Measurements from ENCODE around the gene BCR. TPM values are rescaled to one million over a fixed set of nuclear protein-coding genes. Genes with fewer than 3 reads are reported as not detected.

Gene BCR
- polyA plus RNA-seq, 1 experiment = 21.4 TPM

GRCh38 chr22:23270798-23271596 is 90.7 kb downstream of the BCR start:
- H3K27ac ChIP-seq (ENCODE audit: low read depth, low read length) = no peak overlapping the region
- H3K9me3 ChIP-seq (ENCODE audit: control insufficient read depth, insufficient read depth, low read length) = no peaks in the 10 kb centered on the region; the same call in 1 of the 2 replicates
- no peaks in the 10 kb centered on the region for H3K27me3 ChIP-seq (ENCODE audit: control insufficient read depth, insufficient read depth, low read length)
- no peak overlapping the region for H3K4me3 ChIP-seq (ENCODE audit: low read depth, low read length)
- POLR2A ChIA-PET = no interaction called here
- CTCF ChIA-PET = interaction anchor here (1.1 to 1.4 kb wide), 4 partner anchors 11 to 98 kb away, joined by 5 to 12 read pairs (median 7); no protein-coding TSS in a partner anchor
- no peak for DNase-seq (ENCODE audit: low read depth, low spot score)
- TF ChIP-seq, protein P1, sequence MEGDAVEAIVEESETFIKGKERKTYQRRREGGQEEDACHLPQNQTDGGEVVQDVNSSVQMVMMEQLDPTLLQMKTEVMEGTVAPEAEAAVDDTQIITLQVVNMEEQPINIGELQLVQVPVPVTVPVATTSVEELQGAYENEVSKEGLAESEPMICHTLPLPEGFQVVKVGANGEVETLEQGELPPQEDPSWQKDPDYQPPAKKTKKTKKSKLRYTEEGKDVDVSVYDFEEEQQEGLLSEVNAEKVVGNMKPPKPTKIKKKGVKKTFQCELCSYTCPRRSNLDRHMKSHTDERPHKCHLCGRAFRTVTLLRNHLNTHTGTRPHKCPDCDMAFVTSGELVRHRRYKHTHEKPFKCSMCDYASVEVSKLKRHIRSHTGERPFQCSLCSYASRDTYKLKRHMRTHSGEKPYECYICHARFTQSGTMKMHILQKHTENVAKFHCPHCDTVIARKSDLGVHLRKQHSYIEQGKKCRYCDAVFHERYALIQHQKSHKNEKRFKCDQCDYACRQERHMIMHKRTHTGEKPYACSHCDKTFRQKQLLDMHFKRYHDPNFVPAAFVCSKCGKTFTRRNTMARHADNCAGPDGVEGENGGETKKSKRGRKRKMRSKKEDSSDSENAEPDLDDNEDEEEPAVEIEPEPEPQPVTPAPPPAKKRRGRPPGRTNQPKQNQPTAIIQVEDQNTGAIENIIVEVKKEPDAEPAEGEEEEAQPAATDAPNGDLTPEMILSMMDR (IDR thresholded peaks at IDR 0.05; ENCODE audit: low read depth, low read length) = no peak

DNA sequence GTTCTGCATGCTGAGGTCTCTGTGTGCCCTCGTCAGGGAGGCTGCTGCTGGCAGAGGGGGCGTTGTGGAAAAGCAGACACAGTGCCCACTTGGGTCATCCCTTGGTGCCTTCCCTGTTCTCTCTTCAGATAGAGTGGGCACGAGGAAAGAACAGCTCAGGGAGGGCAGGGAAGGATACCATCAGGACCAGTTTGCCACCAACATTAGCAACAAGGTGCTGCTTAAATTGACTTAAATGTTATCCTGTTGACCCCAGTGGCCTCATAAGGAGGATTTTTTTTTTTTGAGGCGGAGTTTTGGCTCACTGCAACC is 91.2 kb downstream of the BCR start:
- Histone ChIP-seq H3K27ac (ENCODE audit: low read depth, low read length) (no peak overlapping the region), H3K4me3 (ENCODE audit: low read depth, low read length) (no peak overlapping the region), H3K9me3 (ENCODE audit: control insufficient read depth, insufficient read depth, low read length) (no peaks in the 10 kb centered on the region; the same call in 1 of the 2 replicates), H3K27me3 (ENCODE audit: control insufficient read depth, insufficient read depth, low read length) (no peaks in the 10 kb centered on the region)
- TF ChIP-seq, protein P1 (IDR thresholded peaks at IDR 0.05; ENCODE audit: low read depth, low read length) = no peak
- no peak for DNase-seq (ENCODE audit: low read depth, low spot score)
- ChIA-PET CTCF (no interaction called here), POLR2A (no interaction called here)

DNA sequence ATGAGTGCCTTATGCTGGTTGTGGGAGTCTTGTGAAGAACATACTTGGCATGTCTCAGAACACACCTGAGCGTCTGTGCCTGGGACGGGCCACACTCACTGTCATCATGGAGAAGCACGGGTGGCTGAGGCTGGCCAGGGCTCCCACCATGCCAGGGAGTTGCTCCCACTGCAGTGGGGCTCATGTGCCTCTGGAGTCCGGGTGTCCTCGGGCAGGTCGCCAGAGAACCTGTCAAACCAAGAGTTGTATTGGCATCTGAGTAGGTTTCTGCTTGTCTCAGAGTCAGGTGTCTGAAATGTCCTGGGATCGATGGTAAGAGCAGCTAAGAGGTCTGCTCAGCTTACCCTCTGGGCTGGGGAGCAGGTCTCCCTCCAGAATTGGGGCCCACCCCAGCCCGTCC is 92.1 kb downstream of the BCR start:
- POLR2A ChIA-PET = no interaction called here
- CTCF ChIA-PET = interaction anchor here (1.4 kb wide), 1 partner anchor 93 kb away, joined by 3 read pairs; no protein-coding TSS in a partner anchor

GRCh38 chr22:23272834-23273233 is 92.5 kb downstream of the BCR start:
- TF ChIP-seq, protein P1 (IDR thresholded peaks at IDR 0.05; ENCODE audit: low read depth, low read length) = no peak
- Histone ChIP-seq H3K4me3 (ENCODE audit: low read depth, low read length) (no peak overlapping the region), H3K27me3 (ENCODE audit: control insufficient read depth, insufficient read depth, low read length) (no peaks in the 10 kb centered on the region), H3K27ac (ENCODE audit: low read depth, low read length) (no peak overlapping the region), H3K9me3 (ENCODE audit: control insufficient read depth, insufficient read depth, low read length) (no peaks in the 10 kb centered on the region; the same call in 1 of the 2 replicates)
- DNase-seq (ENCODE audit: low read depth, low spot score) = no peak
- CTCF ChIA-PET = interaction anchor here (1.2 to 1.4 kb wide), 3 partner anchors 9 to 93 kb away, joined by 3 to 4 read pairs (median 3); no protein-coding TSS in a partner anchor
- POLR2A ChIA-PET = no interaction called here

More for the DNA sequence above, 92.1 kb downstream of the BCR start:
- Histone ChIP-seq H3K4me3 (ENCODE audit: low read depth, low read length) (no peak overlapping the region), H3K27me3 (ENCODE audit: control insufficient read depth, insufficient read depth, low read length) (no peaks in the 10 kb centered on the region), H3K9me3 (ENCODE audit: control insufficient read depth, insufficient read depth, low read length) (no peaks in the 10 kb centered on the region; the same call in 1 of the 2 replicates), H3K27ac (ENCODE audit: low read depth, low read length) (no peak overlapping the region)
- TF ChIP-seq, protein P1 (IDR thresholded peaks at IDR 0.05; ENCODE audit: low read depth, low read length) = no peak
- no peak for DNase-seq (ENCODE audit: low read depth, low spot score)

- CTCF ChIA-PET = interaction anchor here (1.2 to 1.4 kb wide), 3 partner anchors 8 to 94 kb away, joined by 3 to 4 read pairs (median 3); no protein-coding TSS in a partner anchor
These were observed 93.3 kb downstream of the BCR start for GRCh38 chr22:23273445-23274145.

More at GRCh38 chr22:23273445-23274145, 93.3 kb downstream of the BCR start:
- Histone ChIP-seq H3K27ac (ENCODE audit: low read depth, low read length) (no peak overlapping the region), H3K9me3 (ENCODE audit: control insufficient read depth, insufficient read depth, low read length) (no peaks in the 10 kb centered on the region; the same call in 1 of the 2 replicates), H3K4me3 (ENCODE audit: low read depth, low read length) (no peak overlapping the region), H3K27me3 (ENCODE audit: control insufficient read depth, insufficient read depth, low read length) (no peaks in the 10 kb centered on the region)
- POLR2A ChIA-PET = no interaction called here
- TF ChIP-seq, protein P1 (IDR thresholded peaks at IDR 0.05; ENCODE audit: low read depth, low read length) = no peak
- DNase-seq (ENCODE audit: low read depth, low spot score) = no peak
